ENCODE data around the gene PTPRN2.
"Not testable (repeated sequence)": the region's sequence is repeated elsewhere in the genome, so short reads cannot be mapped to it uniquely, and the experiment has no call there.

Gene PTPRN2

GRCh38 chr7:157847756-157848487 is 739.7 kb downstream of the PTPRN2 start:
- not testable (repeated sequence) for FAIRE-seq

DNA sequence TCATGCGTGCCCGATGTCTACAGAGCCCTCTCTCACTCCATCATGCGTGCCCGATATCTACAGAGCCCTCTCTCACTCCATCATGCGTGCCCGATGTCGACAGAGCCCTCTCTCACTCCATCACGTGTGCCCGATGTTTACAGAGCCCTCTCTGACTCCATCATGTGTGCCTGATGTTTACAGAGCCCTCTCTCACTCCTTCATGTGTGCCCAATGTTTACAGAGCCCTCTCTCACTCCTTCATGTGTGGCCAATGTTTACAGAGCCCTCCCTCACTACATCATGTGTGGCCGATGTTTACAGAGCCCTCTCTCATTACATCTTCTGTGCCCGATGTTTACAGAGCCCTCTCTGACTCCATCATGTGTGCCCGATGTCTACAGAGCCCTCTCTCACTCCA is 740.9 kb downstream of the PTPRN2 start:
- FAIRE-seq: not testable (repeated sequence)

- FAIRE-seq: no peak
These were observed 741.4 kb downstream of the PTPRN2 start for GRCh38 chr7:157846271-157846670.

DNA sequence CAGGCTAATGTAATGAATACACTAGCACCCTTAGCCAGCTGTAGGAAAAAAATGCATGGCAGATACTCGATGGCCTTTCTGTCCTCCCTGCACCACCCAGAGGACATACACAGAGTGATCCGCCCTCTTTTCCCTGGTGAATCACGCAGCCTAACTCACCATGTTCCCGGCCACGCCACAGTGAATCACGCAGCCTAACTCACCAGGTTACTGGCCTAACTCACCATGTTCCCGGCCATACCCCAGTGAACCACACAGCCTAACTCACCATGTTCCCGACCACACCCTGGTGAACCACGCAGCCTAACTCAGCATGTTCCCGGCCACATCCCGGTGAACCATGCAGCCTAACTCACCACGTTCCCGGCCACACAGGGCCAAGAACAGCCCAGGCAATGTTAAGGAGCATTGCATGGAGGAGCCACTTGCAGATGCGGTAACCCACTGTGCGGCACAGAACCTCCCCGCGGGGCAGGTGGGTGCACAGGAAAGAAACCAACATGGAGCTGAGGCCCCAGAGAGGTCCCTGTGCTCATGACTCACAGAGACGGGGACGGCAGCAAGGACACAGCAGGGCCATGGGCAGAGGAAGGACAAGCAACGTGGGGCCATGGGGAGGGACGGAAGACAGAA is 742.3 kb downstream of the PTPRN2 start:
- FAIRE-seq: no peak

- FAIRE-seq: no peak
These were observed 743.0 kb downstream of the PTPRN2 start for GRCh38 chr7:157844611-157845010.

- no peak for FAIRE-seq
These were observed 743.5 kb downstream of the PTPRN2 start for GRCh38 chr7:157844141-157844540.

- FAIRE-seq: no peak
These were observed 744.1 kb downstream of the PTPRN2 start for GRCh38 chr7:157843336-157844140.

GRCh38 chr7:157841773-157842370 is 745.8 kb downstream of the PTPRN2 start:
- FAIRE-seq: no peak

DNA sequence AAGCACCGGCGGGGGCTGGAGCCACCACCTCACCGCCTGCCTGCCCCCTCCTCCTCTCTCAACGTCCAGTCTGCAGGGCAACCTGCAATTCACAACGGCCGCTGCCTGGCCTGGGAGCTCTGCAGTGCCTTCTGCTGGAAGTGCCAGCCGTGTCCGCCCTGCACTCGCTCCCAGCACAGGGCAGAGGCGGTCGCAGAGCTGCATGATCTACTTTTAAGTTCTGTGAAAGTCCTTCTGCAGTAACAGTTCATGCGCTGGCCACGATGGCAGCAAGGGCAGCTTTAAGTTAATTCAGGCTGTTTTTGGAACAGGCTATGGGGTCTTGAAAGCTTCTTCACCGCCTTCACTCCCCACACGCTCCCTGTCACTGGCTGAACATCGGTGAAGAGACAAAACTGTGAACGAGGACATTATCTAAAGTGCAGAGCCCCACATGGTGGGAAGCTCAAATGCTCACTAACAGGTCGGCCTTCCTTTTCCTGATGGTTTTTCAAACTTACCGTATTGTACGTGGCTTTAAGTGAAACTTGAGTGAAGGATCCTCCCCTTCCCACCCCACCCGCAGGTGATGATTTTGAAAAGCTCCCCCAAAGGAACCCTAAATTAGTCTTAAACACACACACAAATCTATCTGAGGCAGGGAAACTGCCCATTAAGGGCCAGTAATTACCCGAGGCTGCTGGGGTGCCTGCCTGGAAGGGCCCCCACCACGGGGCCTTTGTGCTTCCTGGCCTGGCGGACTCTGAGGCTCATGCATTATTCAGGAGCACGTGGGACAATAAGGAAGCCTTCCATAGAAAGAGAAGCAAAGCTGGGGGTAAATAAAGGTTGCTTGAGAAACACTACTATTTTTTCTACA is 746.5 kb downstream of the PTPRN2 start:
- no peak for FAIRE-seq

DNA sequence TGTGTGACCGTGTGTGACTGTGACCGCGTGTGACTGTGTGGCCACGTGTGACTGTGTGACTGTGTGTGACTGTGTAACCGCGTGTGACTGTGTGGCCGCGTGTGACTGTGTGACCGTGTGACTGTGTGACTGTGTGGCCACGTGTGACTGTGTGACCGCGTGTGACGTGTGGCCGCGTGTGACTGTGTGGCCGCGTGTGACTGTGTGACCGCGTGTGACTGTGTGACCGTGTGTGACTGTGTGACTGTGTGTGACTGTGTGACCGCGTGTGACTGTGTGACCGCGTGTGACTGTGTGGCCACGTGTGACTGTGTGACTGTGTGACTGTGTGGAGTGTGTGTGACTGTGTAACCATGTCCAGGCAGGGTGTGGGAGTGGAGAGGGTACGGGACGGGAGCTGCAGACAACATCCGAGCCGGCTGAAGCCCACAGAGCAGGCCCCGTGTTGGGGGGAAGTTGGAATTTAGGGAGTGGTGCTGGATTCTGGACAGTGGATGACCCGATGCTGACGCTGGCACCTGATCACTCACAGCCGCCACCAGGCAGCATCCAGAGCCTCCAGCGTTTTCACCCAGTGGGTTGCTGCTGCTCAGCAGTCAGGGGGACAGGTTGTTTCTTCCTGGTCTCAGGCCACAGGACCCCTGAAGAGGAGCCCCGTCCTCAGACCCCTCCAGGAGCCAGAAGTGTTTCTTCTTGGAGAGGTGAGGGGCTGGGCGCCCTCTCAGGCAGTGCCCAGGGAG is 747.3 kb downstream of the PTPRN2 start:
- no peak for FAIRE-seq

GRCh38 chr7:157839672-157840167 is 747.9 kb downstream of the PTPRN2 start:
- no peak for FAIRE-seq

DNA sequence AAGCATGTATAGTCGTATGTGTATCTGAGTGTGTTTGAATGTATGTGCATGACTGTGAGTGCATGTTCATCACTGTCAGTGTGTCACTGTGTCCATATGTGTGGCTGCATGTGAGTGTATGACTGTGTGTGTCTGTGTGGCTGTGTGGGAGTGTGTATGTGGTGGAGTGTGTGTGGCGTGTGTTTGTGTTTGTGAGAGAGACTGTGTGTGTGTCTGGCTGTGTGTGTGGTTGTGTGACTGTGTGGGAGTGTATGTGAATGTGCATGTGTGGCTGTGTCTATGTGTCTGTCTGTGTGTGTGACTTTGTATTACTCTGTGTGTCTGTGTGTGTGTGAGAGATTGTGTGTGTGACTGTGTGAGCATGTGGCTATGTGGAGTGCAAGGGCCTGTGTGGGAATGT is 748.4 kb downstream of the PTPRN2 start:
- FAIRE-seq: no peak

DNA sequence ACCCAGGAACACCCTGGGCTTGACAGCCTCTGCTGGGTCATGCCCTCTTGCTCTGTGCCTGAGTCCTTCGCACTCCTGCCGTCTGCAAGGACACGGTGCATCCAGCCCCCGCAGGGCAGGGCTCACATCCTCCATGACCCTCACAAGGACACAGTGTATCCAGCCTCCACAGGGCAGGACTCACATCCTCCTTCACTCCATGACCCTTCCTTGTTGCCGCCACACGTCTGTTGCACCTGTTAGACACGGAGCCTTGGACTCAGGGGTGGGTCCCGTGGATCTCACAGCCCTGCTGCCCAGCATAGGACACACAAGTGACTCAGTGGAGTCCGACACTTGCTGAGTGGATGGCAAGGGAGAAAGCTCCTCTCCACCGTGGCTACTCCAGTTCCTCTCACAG is 750.1 kb downstream of the PTPRN2 start:
- no peak for FAIRE-seq

DNA sequence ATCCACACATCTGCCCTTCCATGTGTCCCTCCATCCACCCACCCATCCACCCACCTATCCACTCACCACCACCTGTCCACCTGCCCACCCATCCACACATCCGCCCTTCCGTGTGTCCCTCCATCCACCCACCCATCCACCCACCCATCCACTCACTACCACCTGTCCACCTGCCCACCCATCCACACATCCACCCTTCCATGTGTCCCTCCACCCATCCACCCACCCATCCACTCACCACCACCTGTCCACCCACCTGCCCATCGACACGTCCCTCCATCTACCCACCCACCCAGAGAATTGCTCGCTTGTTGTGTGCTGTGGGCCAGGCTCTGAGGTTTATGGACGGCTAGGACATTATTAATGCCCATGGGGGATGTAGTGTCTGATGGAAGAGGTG is 750.6 kb downstream of the PTPRN2 start:
- no peak for FAIRE-seq

GRCh38 chr7:157834501-157835163 is 753.0 kb downstream of the PTPRN2 start:
- FAIRE-seq: no peak

GRCh38 chr7:157832866-157833607 is 754.6 kb downstream of the PTPRN2 start:
- FAIRE-seq: no peak

- no peak for FAIRE-seq
These were observed 755.2 kb downstream of the PTPRN2 start for GRCh38 chr7:157832421-157832820.

DNA sequence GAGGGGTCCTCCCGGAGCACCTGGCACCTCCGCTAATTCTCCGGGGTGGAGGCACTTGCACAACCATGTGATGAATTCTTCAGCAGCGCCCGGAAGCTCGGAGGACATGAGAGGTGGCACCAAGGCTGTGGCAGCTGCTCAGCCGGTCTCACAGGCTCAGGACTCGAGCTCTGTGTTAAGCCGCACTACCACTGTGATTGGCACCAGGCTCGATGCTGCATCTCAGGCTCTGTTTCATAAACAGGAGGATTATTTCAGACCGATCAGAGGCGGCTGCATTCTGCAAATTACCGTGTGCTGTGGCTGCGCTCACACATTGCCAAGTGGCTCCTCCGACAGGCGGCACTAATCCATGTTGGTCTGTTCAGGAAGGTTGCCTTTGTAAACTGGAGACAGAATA is 755.6 kb downstream of the PTPRN2 start:
- no peak for FAIRE-seq

DNA sequence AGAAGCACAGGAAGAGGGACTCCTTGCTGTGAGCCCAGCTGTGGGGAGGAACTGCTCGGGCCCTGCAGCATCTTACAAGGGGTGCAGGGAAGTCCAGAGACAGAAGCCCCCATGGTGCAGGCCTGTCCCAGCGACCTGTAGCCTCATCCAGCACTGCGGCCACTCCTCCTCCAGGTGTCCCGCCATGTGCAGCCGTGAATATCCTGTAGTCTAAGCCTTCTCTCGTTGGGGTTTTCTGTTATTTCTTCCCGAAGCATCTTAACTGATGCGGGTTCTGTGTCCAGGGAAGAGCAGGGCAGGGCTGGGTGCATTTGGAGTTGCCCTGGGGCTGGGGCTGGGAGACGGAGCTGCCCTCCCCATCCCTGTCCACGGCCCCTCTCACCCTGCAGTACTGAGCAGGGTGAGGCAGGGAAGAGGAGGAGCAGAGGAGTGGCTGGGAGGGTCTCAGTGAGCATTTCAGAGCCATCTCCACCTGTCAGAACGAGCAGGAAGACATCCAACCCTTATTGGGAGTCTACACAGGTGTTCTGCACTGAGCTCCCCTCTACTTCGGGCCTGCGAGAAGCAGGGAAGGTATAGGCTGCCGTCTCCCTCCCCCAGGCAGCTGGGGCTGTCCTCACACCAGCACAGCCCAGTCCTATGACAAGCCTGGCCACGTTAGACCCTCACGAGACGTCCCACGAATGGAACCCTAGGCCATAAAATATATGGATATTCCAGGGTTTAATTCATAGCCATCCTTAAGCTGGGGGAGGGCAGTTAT is 756.3 kb downstream of the PTPRN2 start:
- no peak for FAIRE-seq

Data from islet of Langerhans (tissue), 1 donor.